HEK293 (cell line): ENCODE measurements around the gene SLC30A5.

Experiments used
- CTCF ChIA-PET: fragments of 350-600 bp; formaldehyde crosslinking; extraction: SDS; loops from one replicate; lab custom pipeline; 2021; ENCODE audit warnings: antibody characterized with exemption; lab: Yijun Ruan, JAX
- POLR2A ChIA-PET: fragments of 300-600 bp; formaldehyde crosslinking; extraction: SDS; loops from one replicate; lab custom pipeline; 2020; ENCODE audit warnings: antibody characterized with exemption, inconsistent platforms; lab: Yijun Ruan, JAX
- H3K27ac ChIP-seq: fragments of 200-500 bp; sonication (Bioruptor generic); 2 replicates; pipeline ENCODE4 v1.5.1; 2014; ENCODE audit warnings: low read depth, low read length, control low read depth, inconsistent platforms; ENCODE audit errors: extremely low read depth
- H3K36me3 ChIP-seq, 2 experiments: fragments of 200-500 bp in 1 of 2; sonication (Bioruptor generic) in 1 of 2; 1 replicate in 1 of 2; 2 replicates in 1 of 2; pipeline ENCODE4 v1.5.1; 2014 to 2017; ENCODE audit warnings: inconsistent platforms in 2 of 2, low read length in 2 of 2; ENCODE audit not compliant: control insufficient read depth in 2 of 2, insufficient read depth in 1 of 2
- H3K4me1 ChIP-seq: fragments of 200-500 bp; sonication (Bioruptor generic); 2 replicates; pipeline ENCODE4 v1.5.1; 2014; ENCODE audit warnings: mild to moderate bottlenecking, low read length, inconsistent platforms; ENCODE audit not compliant: control insufficient read depth, insufficient read depth
- H3K4me3 ChIP-seq: 2 replicates; pipeline ENCODE4 v1.5.1; 2011; ENCODE audit warnings: low read depth, mild to moderate bottlenecking, control low read depth, low read length, moderate library complexity
- H3K9me3 ChIP-seq: fragments of 200-500 bp; sonication (Bioruptor generic); 2 replicates; pipeline ENCODE4 v1.5.1; 2014; ENCODE audit warnings: low read depth, low read length, inconsistent platforms; ENCODE audit not compliant: control insufficient read depth, insufficient read depth
- ATF2 ChIP-seq: fragments of 450-650 bp; formaldehyde crosslinking; IDR thresholded peaks from 2 replicates; pipeline ENCODE4 v1.5.1; 2016; ENCODE audit warnings: missing biosample characterization, missing genetic modification characterization, low read depth
- GLIS2 ChIP-seq: fragments of 450-650 bp; formaldehyde crosslinking; IDR thresholded peaks from 2 replicates; pipeline ENCODE4 v1.5.1; 2016; ENCODE audit warnings: missing biosample characterization, missing genetic modification characterization
- HIC1 ChIP-seq: fragments of 450-650 bp; formaldehyde crosslinking; IDR thresholded peaks from 2 replicates; pipeline ENCODE4 v1.5.1; 2016; ENCODE audit warnings: missing biosample characterization, missing genetic modification characterization
- HOXA7 ChIP-seq: sonication (generic); formaldehyde crosslinking; IDR thresholded peaks from 2 replicates; pipeline ENCODE4 v1.8.1; 2022; ENCODE audit warnings: missing genetic modification reagents, borderline replicate concordance
- KLF10 ChIP-seq: fragments of 450-650 bp; IDR thresholded peaks from 2 replicates; pipeline ENCODE4 v1.5.1; 2018; ENCODE audit warnings: missing biosample characterization, mild to moderate bottlenecking, missing genetic modification characterization
- MYNN ChIP-seq: fragments of 450-650 bp; formaldehyde crosslinking; IDR thresholded peaks from 2 replicates; pipeline ENCODE4 v1.5.1; 2016; ENCODE audit warnings: missing biosample characterization, missing genetic modification characterization, borderline replicate concordance
- SP2 ChIP-seq: fragments of 450-650 bp; formaldehyde crosslinking; IDR thresholded peaks from 2 replicates; pipeline ENCODE4 v1.5.1; 2016; ENCODE audit warnings: missing biosample characterization, missing genetic modification characterization
- ZBTB20 ChIP-seq: fragments of 450-650 bp; formaldehyde crosslinking; IDR thresholded peaks from 2 replicates; pipeline ENCODE4 v1.5.1; 2016; ENCODE audit warnings: missing biosample characterization, missing genetic modification characterization
- ZBTB26 ChIP-seq: fragments of 450-650 bp; formaldehyde crosslinking; optimal IDR thresholded peaks from 2 replicates; pipeline ENCODE3; 2016; ENCODE audit warnings: missing biosample characterization, mild to moderate bottlenecking, missing genetic modification characterization
- ZBTB44 ChIP-seq: fragments of 450-650 bp; IDR thresholded peaks from 2 replicates; pipeline ENCODE4 v1.5.1; 2018; ENCODE audit warnings: missing biosample characterization, mild to moderate bottlenecking, missing genetic modification characterization
- ZBTB48 ChIP-seq: fragments of 450-650 bp; formaldehyde crosslinking; IDR thresholded peaks from 2 replicates; pipeline ENCODE4 v1.5.1; 2016; ENCODE audit warnings: missing biosample characterization, missing genetic modification characterization
- ZBTB6 ChIP-seq: fragments of 450-650 bp; formaldehyde crosslinking; IDR thresholded peaks from 2 replicates; pipeline ENCODE4 v1.5.1; 2017; ENCODE audit warnings: missing biosample characterization, missing genetic modification characterization
- ZEB2 ChIP-seq: fragments of 450-650 bp; formaldehyde crosslinking; IDR thresholded peaks from 2 replicates; pipeline ENCODE4 v1.5.1; 2016; ENCODE audit warnings: missing biosample characterization, missing genetic modification characterization
- ZFHX2 ChIP-seq: fragments of 450-650 bp; formaldehyde crosslinking; conservative IDR thresholded peaks from 2 replicates; pipeline ENCODE4 v1.5.1; 2016; ENCODE audit warnings: missing biosample characterization, missing genetic modification characterization
- ZNF133 ChIP-seq: fragments of 450-650 bp; formaldehyde crosslinking; IDR thresholded peaks from 2 replicates; pipeline ENCODE4 v1.5.1; 2016; ENCODE audit warnings: missing biosample characterization, missing genetic modification characterization
- ZNF2 ChIP-seq: fragments of 450-650 bp; formaldehyde crosslinking; IDR thresholded peaks from 2 replicates; pipeline ENCODE4 v1.5.1; 2016; ENCODE audit warnings: missing biosample characterization, missing genetic modification characterization
- ZNF211 ChIP-seq: fragments of 450-650 bp; formaldehyde crosslinking; IDR thresholded peaks from 2 replicates; pipeline ENCODE4 v1.5.1; 2016; ENCODE audit warnings: low read depth, missing biosample characterization, missing genetic modification characterization
- ZNF221 ChIP-seq: fragments of 450-650 bp; formaldehyde crosslinking; IDR thresholded peaks from 2 replicates; pipeline ENCODE4 v1.5.1; 2017; ENCODE audit warnings: missing biosample characterization, missing genetic modification characterization, borderline replicate concordance
- ZNF302 ChIP-seq: fragments of 450-650 bp; formaldehyde crosslinking; IDR thresholded peaks from 2 replicates; pipeline ENCODE4 v1.5.1; 2016; ENCODE audit warnings: missing biosample characterization, missing genetic modification characterization, low read depth
- ZNF449 ChIP-seq: fragments of 450-650 bp; formaldehyde crosslinking; IDR thresholded peaks from 2 replicates; pipeline ENCODE4 v1.5.1; 2017; ENCODE audit warnings: missing biosample characterization, mild to moderate bottlenecking, missing genetic modification characterization, moderate library complexity
- ZNF561 ChIP-seq: fragments of 450-650 bp; IDR thresholded peaks from 2 replicates; pipeline ENCODE4 v1.5.1; 2018; ENCODE audit warnings: missing biosample characterization, missing genetic modification characterization, borderline replicate concordance
- ZNF580 ChIP-seq: fragments of 450-650 bp; formaldehyde crosslinking; IDR thresholded peaks from 2 replicates; pipeline ENCODE4 v1.5.1; 2016; ENCODE audit warnings: missing biosample characterization, missing genetic modification characterization
- ZNF701 ChIP-seq: fragments of 450-650 bp; formaldehyde crosslinking; IDR thresholded peaks from 2 replicates; pipeline ENCODE4 v1.5.1; 2016; ENCODE audit warnings: missing biosample characterization, missing genetic modification characterization
- ZNF785 ChIP-seq: fragments of 450-650 bp; formaldehyde crosslinking; IDR thresholded peaks from 2 replicates; pipeline ENCODE4 v1.5.1; 2016; ENCODE audit warnings: missing biosample characterization, missing genetic modification characterization
- ZSCAN23 ChIP-seq: fragments of 450-650 bp; formaldehyde crosslinking; IDR thresholded peaks from 2 replicates; pipeline ENCODE4 v1.5.1; 2016; ENCODE audit warnings: missing biosample characterization, missing genetic modification characterization
- ZSCAN4 ChIP-seq: fragments of 450-650 bp; formaldehyde crosslinking; IDR thresholded peaks from 2 replicates; pipeline ENCODE4 v1.5.1; 2017; ENCODE audit warnings: missing biosample characterization, missing genetic modification characterization

SLC30A5 gene

GRCh38 chr5:69093771-69094482 is at the start of gene SLC30A5:
Gene SLC30A5 (plus strand): TSS chr5:69094014. CDS start chr5:69094256, 242 bp downstream.
- peak within 1 kb of the TSS; percentile 94 for H3K27ac ChIP-seq
- CTCF ChIA-PET: interaction anchor here (0.5 to 2.0 kb wide), 37 partner anchors 9 to 741 kb away, joined by 3 to 36 read pairs (median 3); no protein-coding TSS in a partner anchor
- peaks cover 10 to 20% of the 10 kb centered on the region in 2 experiments; a peak in 2 of 3 replicates for H3K36me3 ChIP-seq
- H3K4me1 ChIP-seq: peaks cover 6% of the 10 kb centered on the region
- POLR2A ChIA-PET: interaction anchor here (0.6 to 2.1 kb wide), 13 partner anchors 10 to 423 kb away, joined by 3 to 13 read pairs (median 4); partner anchors contain the start of genes CCNB1, CDK7 and CENPH
- H3K9me3 ChIP-seq: no peaks in the 10 kb centered on the region
- peak within 1 kb of the TSS; percentile 84 for H3K4me3 ChIP-seq
- TF ChIP-seq ZNF211 (tag by site-specific recombination): no peak
- TF ChIP-seq ATF2 (tag by site-specific recombination): 0 out of 2 replicates have a peak, but pooled peaks have one; percentile 40
- TF ChIP-seq HOXA7: no peak
- peak; percentile 75; the same call in 1 of the 2 replicates for TF ChIP-seq ZNF2 (tag by site-specific recombination)
- TF ChIP-seq ZBTB44 (tag by site-specific recombination): no peak
- TF ChIP-seq KLF10 (tag by site-specific recombination): peak; percentile 50; the same call in 1 of the 2 replicates
- peak; percentile 96 for TF ChIP-seq ZBTB20 (tag by site-specific recombination)
- no peak for TF ChIP-seq ZNF701
- peak; percentile 81 for TF ChIP-seq ZNF580
- no peak for TF ChIP-seq ZFHX2 (tag by site-specific recombination)
- no peak for TF ChIP-seq ZNF302 (tag by site-specific recombination)
- peak; percentile 91 for TF ChIP-seq ZBTB26 (tag by site-specific recombination)
- peak; percentile 18; the same call in 1 of the 2 replicates for TF ChIP-seq ZNF133 (tag by site-specific recombination)
- peak; percentile 85 for TF ChIP-seq HIC1 (tag by site-specific recombination)
- peak; percentile 89 for TF ChIP-seq SP2 (tag by site-specific recombination)
- 0 out of 2 replicates have a peak, but pooled peaks have one; percentile 20 for TF ChIP-seq ZBTB6 (tag by site-specific recombination)
- peak; percentile 85 for TF ChIP-seq ZBTB48 (tag by site-specific recombination)
- TF ChIP-seq ZNF785 (tag by site-specific recombination): no peak
- peak; percentile 27; the same call in 1 of the 2 replicates for TF ChIP-seq ZNF449 (tag by site-specific recombination)
- TF ChIP-seq ZNF221 (tag by site-specific recombination): no peak
- peak; percentile 64 for TF ChIP-seq GLIS2 (tag by site-specific recombination)
- no peak for TF ChIP-seq ZSCAN23 (tag by site-specific recombination)
- 0 out of 2 replicates have a peak, but pooled peaks have one; percentile 48 for TF ChIP-seq MYNN
- TF ChIP-seq ZEB2 (tag by site-specific recombination): peak; percentile 90
- peak; percentile 57 for TF ChIP-seq ZSCAN4 (tag by site-specific recombination)
- peak; percentile 95 for TF ChIP-seq ZNF561 (tag by site-specific recombination)
